ENCODE measurements around the gene SEMA3C.

GRCh38 chr7:80763289-80763688, 155.6 kb downstream of the SEMA3C start:
- TF ChIP-seq POLR2A (IDR thresholded peaks at IDR 0.05) (no peak), CTCF (IDR thresholded peaks at IDR 0.05) (no peak)
